ENCODE data around the gene ZNF558. TPM values are rescaled to one million over a fixed set of nuclear protein-coding genes. Genes with fewer than 3 reads are reported as not detected.

The ZNF558 gene
- total RNA-seq, 4 donors from 2014 or later, result 36.3 to 52.8 (median 43.4) TPM

GRCh38 chr19:8866344-8866743, 34.2 kb upstream of the ZNF558 start:
- no peaks in the 10 kb centered on the region for H3K36me3 ChIP-seq
- H3K27me3 ChIP-seq, result no peaks in the 10 kb centered on the region
- DNase-seq (ENCODE audit: low spot score in 2 of 2), result no peak
- H3K9me3 ChIP-seq, result peaks cover 0 to 16% (median 0%) of the 10 kb centered on the region in 4 donors
- H3K4me3 ChIP-seq, result no peak overlapping the region
- TF ChIP-seq EP300 (IDR thresholded peaks at IDR 0.05) (no peak), POLR2A (IDR thresholded peaks at IDR 0.05) (no peak)
- TF ChIP-seq, protein P1, sequence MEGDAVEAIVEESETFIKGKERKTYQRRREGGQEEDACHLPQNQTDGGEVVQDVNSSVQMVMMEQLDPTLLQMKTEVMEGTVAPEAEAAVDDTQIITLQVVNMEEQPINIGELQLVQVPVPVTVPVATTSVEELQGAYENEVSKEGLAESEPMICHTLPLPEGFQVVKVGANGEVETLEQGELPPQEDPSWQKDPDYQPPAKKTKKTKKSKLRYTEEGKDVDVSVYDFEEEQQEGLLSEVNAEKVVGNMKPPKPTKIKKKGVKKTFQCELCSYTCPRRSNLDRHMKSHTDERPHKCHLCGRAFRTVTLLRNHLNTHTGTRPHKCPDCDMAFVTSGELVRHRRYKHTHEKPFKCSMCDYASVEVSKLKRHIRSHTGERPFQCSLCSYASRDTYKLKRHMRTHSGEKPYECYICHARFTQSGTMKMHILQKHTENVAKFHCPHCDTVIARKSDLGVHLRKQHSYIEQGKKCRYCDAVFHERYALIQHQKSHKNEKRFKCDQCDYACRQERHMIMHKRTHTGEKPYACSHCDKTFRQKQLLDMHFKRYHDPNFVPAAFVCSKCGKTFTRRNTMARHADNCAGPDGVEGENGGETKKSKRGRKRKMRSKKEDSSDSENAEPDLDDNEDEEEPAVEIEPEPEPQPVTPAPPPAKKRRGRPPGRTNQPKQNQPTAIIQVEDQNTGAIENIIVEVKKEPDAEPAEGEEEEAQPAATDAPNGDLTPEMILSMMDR (IDR thresholded peaks at IDR 0.05), result no peak
- H3K27ac ChIP-seq, result no peak overlapping the region
- H3K4me1 ChIP-seq, result no peaks in the 10 kb centered on the region

- no peaks in the 10 kb centered on the region for H3K27me3 ChIP-seq
- no peak for TF ChIP-seq EP300 (IDR thresholded peaks at IDR 0.05)
- TF ChIP-seq, protein P1 (IDR thresholded peaks at IDR 0.05), result no peak
- TF ChIP-seq POLR2A (IDR thresholded peaks at IDR 0.05), result no peak
- no peak overlapping the region for H3K27ac ChIP-seq
- no peak for DNase-seq (ENCODE audit: low spot score in 2 of 2)
- H3K4me1 ChIP-seq, result no peaks in the 10 kb centered on the region
- 76 to 86% methylated on average over 3 of the region's 3 CpGs for WGBS, 2 donors
- no peaks in the 10 kb centered on the region for H3K36me3 ChIP-seq
- H3K4me3 ChIP-seq, result no peak overlapping the region
- H3K9me3 ChIP-seq, result peaks cover 0 to 5% (median 0%) of the 10 kb centered on the region in 4 donors
Observed at GRCh38 chr19:8858260-8858659, 26.2 kb upstream of the ZNF558 start.

DNA sequence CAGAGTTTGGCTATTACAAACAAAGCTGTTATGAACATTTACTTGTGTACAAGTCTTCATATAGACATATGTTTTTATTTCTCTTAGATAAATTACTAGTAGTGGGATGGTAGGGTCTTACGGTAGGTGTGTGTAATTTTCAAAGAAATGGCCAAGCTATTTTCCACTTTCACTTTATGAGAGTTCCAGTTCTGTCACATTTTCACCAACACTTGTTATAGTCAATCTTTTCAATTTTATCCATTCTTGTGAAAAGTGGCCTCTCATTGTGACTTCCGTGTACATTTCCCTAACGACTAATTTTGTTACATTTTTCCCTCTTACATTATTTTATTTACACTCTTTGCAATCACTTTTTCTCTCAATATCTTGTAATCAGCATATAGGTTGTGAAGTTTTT, 18.4 kb upstream of the ZNF558 start:
- Histone ChIP-seq H3K4me3 (no peak overlapping the region), H3K9me3 (peaks cover 0 to 43% (median 4%) of the 10 kb centered on the region in 4 donors), H3K4me1 (no peaks in the 10 kb centered on the region), H3K27ac (no peak overlapping the region), H3K27me3 (no peaks in the 10 kb centered on the region), H3K36me3 (no peaks in the 10 kb centered on the region)
- DNase-seq (ENCODE audit: low spot score in 2 of 2), result no peak
- TF ChIP-seq POLR2A (IDR thresholded peaks at IDR 0.05) (no peak), EP300 (IDR thresholded peaks at IDR 0.05) (no peak)
- WGBS, 2 donors, result 94 to 95% methylated on average over 3 of the region's 3 CpGs

- peaks cover 0 to 43% (median 4%) of the 10 kb centered on the region in 4 donors for H3K9me3 ChIP-seq
- H3K4me3 ChIP-seq, result no peak overlapping the region
- no peaks in the 10 kb centered on the region for H3K36me3 ChIP-seq
- no peaks in the 10 kb centered on the region for H3K27me3 ChIP-seq
- TF ChIP-seq, protein P1 (IDR thresholded peaks at IDR 0.05), result no peak
- TF ChIP-seq POLR2A (IDR thresholded peaks at IDR 0.05), result no peak
- no peak for TF ChIP-seq EP300 (IDR thresholded peaks at IDR 0.05)
- no peaks in the 10 kb centered on the region for H3K4me1 ChIP-seq
- H3K27ac ChIP-seq, result no peak overlapping the region
- no peak for DNase-seq (ENCODE audit: low spot score in 2 of 2)
- 85 to 95% methylated on average over 2 of the region's 2 CpGs for WGBS, 2 donors
Observed at GRCh38 chr19:8849232-8849631, 17.1 kb upstream of the ZNF558 start.

GRCh38 chr19:8846819-8847218, 14.7 kb upstream of the ZNF558 start:
- DNase-seq (ENCODE audit: low spot score in 2 of 2), result no peak
- no peak overlapping the region for H3K27ac ChIP-seq
- H3K4me1 ChIP-seq, result no peaks in the 10 kb centered on the region
- peaks cover 0 to 42% (median 4%) of the 10 kb centered on the region in 4 donors for H3K9me3 ChIP-seq
- no peaks in the 10 kb centered on the region for H3K27me3 ChIP-seq
- TF ChIP-seq POLR2A (IDR thresholded peaks at IDR 0.05), result no peak
- TF ChIP-seq, protein P1 (IDR thresholded peaks at IDR 0.05), result no peak
- TF ChIP-seq EP300 (IDR thresholded peaks at IDR 0.05), result no peak
- WGBS, 2 donors, result 60 to 76% methylated on average over 3 of the region's 3 CpGs
- no peak overlapping the region for H3K4me3 ChIP-seq
- no peaks in the 10 kb centered on the region for H3K36me3 ChIP-seq

GRCh38 chr19:8840708-8841107, 8.6 kb upstream of the ZNF558 start:
- Histone ChIP-seq H3K36me3 (no peaks in the 10 kb centered on the region), H3K27me3 (no peaks in the 10 kb centered on the region), H3K4me1 (no peaks in the 10 kb centered on the region), H3K9me3 (no peaks in the 10 kb centered on the region), H3K4me3 (no peak overlapping the region), H3K27ac (no peak overlapping the region)
- 88 to 89% methylated on average over 5 of the region's 5 CpGs for WGBS, 2 donors
- TF ChIP-seq POLR2A (IDR thresholded peaks at IDR 0.05), result no peak
- TF ChIP-seq, protein P1 (IDR thresholded peaks at IDR 0.05), result no peak
- no peak for TF ChIP-seq EP300 (IDR thresholded peaks at IDR 0.05)
- DNase-seq (ENCODE audit: low spot score in 2 of 2), result no peak

All from tibial nerve (tissue), 4 donors.